GM23248 (cell line): ENCODE measurements around the gene RRAGC. TPM values are rescaled to one million over a fixed set of nuclear protein-coding genes. Genes with fewer than 3 reads are reported as not detected.

ENCODE experiments used
- DNase-seq: peaks from one replicate; pipeline ENCODE4 v3.0.0-alpha.2; 2015
- H2AFZ ChIP-seq: fragments of 200-600 bp; sonication (generic); 2 replicates; pipeline ENCODE4 v1.6.1; 2016; ENCODE audit warnings: antibody characterized with exemption
- H3F3A ChIP-seq: fragments of 200-600 bp; sonication (generic); 2 replicates; pipeline ENCODE4 v1.6.1; 2016; ENCODE audit warnings: mild to moderate bottlenecking, antibody characterized with exemption, mixed run types; ENCODE audit not compliant: insufficient read depth
- H3K27ac ChIP-seq: fragments of 200-600 bp; sonication (generic); 2 replicates; pipeline ENCODE4 v1.5.1; 2016; ENCODE audit warnings: mild to moderate bottlenecking
- H3K27me3 ChIP-seq: fragments of 200-600 bp; sonication (generic); replicated peaks from 2 replicates; pipeline ENCODE4 v1.6.1; 2016; ENCODE audit warnings: mild to moderate bottlenecking; ENCODE audit not compliant: insufficient read depth
- H3K36me3 ChIP-seq: fragments of 200-600 bp; sonication (generic); 2 replicates; pipeline ENCODE4 v1.6.1; 2016; ENCODE audit warnings: low read depth, mild to moderate bottlenecking
- H3K4me1 ChIP-seq: fragments of 200-600 bp; sonication (generic); 2 replicates; pipeline ENCODE4 v1.6.1; 2016; ENCODE audit warnings: mild to moderate bottlenecking; ENCODE audit not compliant: insufficient read depth
- H3K4me2 ChIP-seq: fragments of 200-600 bp; sonication (generic); one replicate; pipeline ENCODE4 v1.6.1; 2016; ENCODE audit warnings: mild to moderate bottlenecking; ENCODE audit not compliant: unreplicated experiment
- H3K4me3 ChIP-seq: fragments of 200-600 bp; sonication (generic); 2 replicates; pipeline ENCODE4 v1.5.1; 2016; ENCODE audit warnings: mild to moderate bottlenecking
- H3K79me2 ChIP-seq: fragments of 200-600 bp; sonication (generic); 2 replicates; pipeline ENCODE4 v1.6.1; 2016; ENCODE audit warnings: mild to moderate bottlenecking; ENCODE audit not compliant: insufficient read depth
- H3K9ac ChIP-seq: fragments of 200-600 bp; sonication (generic); 2 replicates; pipeline ENCODE4 v1.6.1; 2016; ENCODE audit warnings: mild to moderate bottlenecking
- H3K9me2 ChIP-seq: fragments of 200-600 bp; sonication (generic); 2 replicates; pipeline ENCODE4 v1.6.1; 2016; ENCODE audit warnings: mixed run types, mild to moderate bottlenecking, moderate library complexity; ENCODE audit not compliant: insufficient read depth
- H3K9me3 ChIP-seq: fragments of 200-600 bp; sonication (generic); one replicate; pipeline ENCODE4 v1.6.1; 2017; ENCODE audit warnings: low read depth
- H4K20me1 ChIP-seq: fragments of 200-600 bp; sonication (generic); 2 replicates; pipeline ENCODE4 v1.6.0; 2016; ENCODE audit not compliant: insufficient read depth
- EZH2 ChIP-seq: fragments of 200-600 bp; sonication (generic); IDR thresholded peaks from 2 replicates; pipeline ENCODE4 v1.6.1; 2018; ENCODE audit warnings: antibody characterized with exemption, mild to moderate bottlenecking; ENCODE audit not compliant: insufficient read depth, poor library complexity, severe bottlenecking
- EZH2phosphoT487 ChIP-seq: fragments of 200-600 bp; sonication (generic); IDR thresholded peaks from 2 replicates; pipeline ENCODE4 v1.6.1; 2018; ENCODE audit warnings: antibody characterized with exemption, moderate library complexity, mild to moderate bottlenecking, low read depth; ENCODE audit not compliant: insufficient read depth
- WGBS, 2 experiments: methylation state at CpG; one replicate each; pipeline ENCODE4 v1.1.6; 2015 to 2017; ENCODE audit warnings: low lambda C conversion rate in 2 of 2, low coverage in 1 of 2; ENCODE audit errors: missing lambda C conversion rate in 2 of 2; 5-methylcytosine and 5-hydroxymethylcytosine counted together
- in situ Hi-C: fragments of 300-500 bp; cut with MboI; formaldehyde crosslinking; loops from 2 replicates; pipeline ENCODE4 v1.15.0; 2020
- polyA plus RNA-seq: library from polyadenylated mRNA; unstranded; fragments of >200 nt; fragmentation: Nextera tagmentation; extraction: Ambion mirVana; gene quantifications from 2 replicates; pipeline ENCODE4 v1.2.1, GENCODE V29; 2016
- total RNA-seq: library from RNA; depleted of rRNA; stranded (reverse); fragments of >200 nt; shearing (Covaris generic); gene quantifications from 2 replicates; pipeline ENCODE4 v1.2.3, GENCODE V29; 2014

RRAGC gene
- total and polyA plus RNA-seq, 2 experiments from 2014 or later: 17.9 to 19.1 TPM

DNA sequence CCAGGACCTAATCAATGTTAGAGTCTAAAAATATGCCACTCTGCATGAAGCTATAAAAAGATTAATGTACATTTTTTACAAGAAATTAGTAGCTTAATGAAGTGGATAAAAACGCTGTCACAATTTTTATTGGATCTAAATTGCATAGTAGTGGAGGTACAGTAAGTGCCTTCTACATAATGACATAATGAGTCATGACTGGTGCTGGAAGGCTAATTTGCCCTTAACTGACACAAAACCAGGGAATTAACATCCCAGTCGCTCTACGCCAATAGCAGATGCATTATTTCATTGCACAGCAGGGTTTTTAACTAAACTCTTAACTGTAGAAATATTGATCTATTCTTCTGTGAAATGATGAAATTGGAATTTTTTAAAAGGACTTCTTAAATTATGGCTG, 33.3 kb downstream of the RRAGC start:
- no peaks in the 10 kb centered on the region for H3K36me3 ChIP-seq
- peaks cover 50% of the 10 kb centered on the region for H3K27me3 ChIP-seq
- H3K4me1 ChIP-seq: no peaks in the 10 kb centered on the region
- in situ Hi-C loops: loop anchor here (10.0 kb wide), 1 partner anchor 801 kb away; no protein-coding TSS in a partner anchor
- no peak overlapping the region for H3K4me2 ChIP-seq
- no peak overlapping the region for H3K27ac ChIP-seq
- H3K9me2 ChIP-seq: no peaks in the 10 kb centered on the region
- H3K4me3 ChIP-seq: no peak overlapping the region
- H3K79me2 ChIP-seq: no peaks in the 10 kb centered on the region
- no peak for DNase-seq
- H2AFZ ChIP-seq: no peak overlapping the region
- no peaks in the 10 kb centered on the region for H3K9me3 ChIP-seq
- no peak overlapping the region for H3K9ac ChIP-seq
- no peaks in the 10 kb centered on the region for H4K20me1 ChIP-seq
- TF ChIP-seq EZH2phosphoT487 (no peak), EZH2 (no peak)
- 56 to 58% methylated on average over 3 of the region's 3 CpGs for WGBS, 2 experiments
- H3F3A ChIP-seq: no peaks in the 10 kb centered on the region

DNA sequence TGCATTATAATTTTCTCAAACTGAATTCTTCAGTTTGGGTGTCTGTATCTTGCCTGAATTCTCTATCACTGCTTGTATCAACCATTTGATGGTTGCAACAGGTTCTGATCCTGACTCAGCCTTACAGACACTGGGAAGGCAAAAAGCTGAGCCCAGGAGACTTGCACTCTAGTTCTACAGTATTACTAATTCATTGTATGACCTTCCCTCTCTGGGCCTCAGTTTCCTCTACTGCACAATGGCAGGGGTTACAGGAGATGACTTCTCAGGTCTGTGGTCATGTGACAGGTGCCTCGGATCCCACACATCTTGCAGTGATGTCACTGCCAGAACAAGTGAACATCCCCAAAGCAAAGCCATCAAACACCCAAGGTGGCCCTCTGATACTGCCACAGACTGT, 38.7 kb downstream of the RRAGC start:
- H3K9me3 ChIP-seq: no peaks in the 10 kb centered on the region
- no peak overlapping the region for H3K4me2 ChIP-seq
- TF ChIP-seq EZH2phosphoT487 (no peak), EZH2 (no peak)
- in situ Hi-C loops: loop anchor here (10.0 kb wide), 1 partner anchor 796 kb away; no protein-coding TSS in a partner anchor
- H3K9me2 ChIP-seq: no peaks in the 10 kb centered on the region
- no peak for DNase-seq
- peaks cover 67% of the 10 kb centered on the region for H3K27me3 ChIP-seq
- H3K4me1 ChIP-seq: no peaks in the 10 kb centered on the region
- no peak overlapping the region for H3K9ac ChIP-seq
- H3K79me2 ChIP-seq: no peaks in the 10 kb centered on the region
- no peaks in the 10 kb centered on the region for H4K20me1 ChIP-seq
- no peak overlapping the region for H3K27ac ChIP-seq
- H3K36me3 ChIP-seq: no peaks in the 10 kb centered on the region
- no peaks in the 10 kb centered on the region for H3F3A ChIP-seq
- 17 to 27% methylated on average over 1 of the region's 1 CpG for WGBS, 2 experiments
- H2AFZ ChIP-seq: no peak overlapping the region
- H3K4me3 ChIP-seq: no peak overlapping the region

DNA sequence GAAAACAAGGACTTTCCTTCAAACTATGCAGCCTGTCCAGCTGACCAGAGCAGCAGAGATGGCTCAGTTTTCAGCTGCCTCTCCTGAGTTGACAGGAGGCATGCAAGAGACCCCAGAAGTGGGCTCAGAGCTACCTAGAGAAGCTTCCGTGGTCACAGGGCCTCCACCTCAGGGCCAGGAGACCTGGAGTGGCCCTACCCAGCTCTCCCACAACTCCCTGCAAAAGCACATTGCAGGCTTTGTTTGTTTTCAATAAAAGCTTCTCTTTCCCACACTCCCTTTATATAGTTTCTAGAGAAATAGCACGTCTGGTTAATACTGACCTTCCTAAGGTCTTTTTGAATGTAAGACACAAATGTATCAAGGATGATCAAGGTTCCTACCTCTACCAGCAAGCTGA, 40.1 kb downstream of the RRAGC start:
- no peaks in the 10 kb centered on the region for H3K4me1 ChIP-seq
- no peak for TF ChIP-seq EZH2phosphoT487
- H3K27ac ChIP-seq: no peak overlapping the region
- H2AFZ ChIP-seq: no peak overlapping the region
- no peaks in the 10 kb centered on the region for H3K36me3 ChIP-seq
- H3K9me3 ChIP-seq: no peaks in the 10 kb centered on the region
- H3K4me2 ChIP-seq: no peak overlapping the region
- H3K9ac ChIP-seq: no peak overlapping the region
- no peak overlapping the region for H3K4me3 ChIP-seq
- DNase-seq: no peak
- peaks cover 78% of the 10 kb centered on the region for H3K27me3 ChIP-seq
- H3K79me2 ChIP-seq: no peaks in the 10 kb centered on the region
- H3K9me2 ChIP-seq: no peaks in the 10 kb centered on the region
- WGBS, 2 experiments: 59 to 64% methylated on average over 2 of the region's 2 CpGs
- in situ Hi-C loops: no loop called here
- no peaks in the 10 kb centered on the region for H3F3A ChIP-seq
- no peaks in the 10 kb centered on the region for H4K20me1 ChIP-seq

DNA sequence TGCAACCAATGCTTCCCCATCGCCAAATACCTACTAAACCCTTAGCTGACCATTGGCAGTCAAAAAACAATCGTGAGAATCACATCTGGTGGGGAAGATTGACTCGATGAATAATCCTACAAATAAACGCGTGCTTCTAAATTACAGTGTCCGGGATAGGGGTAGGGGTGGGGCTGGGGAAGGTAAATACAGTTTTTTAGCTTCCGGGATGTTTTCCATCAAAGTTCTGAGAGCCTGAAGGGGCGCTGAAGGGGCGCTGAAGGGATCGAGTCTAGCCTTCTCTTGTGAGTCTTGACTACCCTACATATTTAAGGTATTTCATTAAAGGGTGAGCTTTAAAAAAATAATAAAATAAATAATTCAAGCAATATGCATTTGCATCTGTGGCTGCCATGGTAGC, 40.5 kb downstream of the RRAGC start:
- TF ChIP-seq EZH2phosphoT487 (no peak), EZH2 (no peak)
- Histone ChIP-seq H3K9me3 (no peaks in the 10 kb centered on the region), H3K4me1 (no peaks in the 10 kb centered on the region), H3K9ac (no peak overlapping the region), H3K4me2 (no peak overlapping the region), H4K20me1 (no peaks in the 10 kb centered on the region), H3F3A (no peaks in the 10 kb centered on the region), H3K36me3 (no peaks in the 10 kb centered on the region), H2AFZ (no peak overlapping the region), H3K9me2 (no peaks in the 10 kb centered on the region), H3K27me3 (peaks cover 80% of the 10 kb centered on the region), H3K27ac (no peak overlapping the region), H3K79me2 (no peaks in the 10 kb centered on the region), H3K4me3 (no peak overlapping the region)
- 23 to 25% methylated on average over 10 of the region's 10 CpGs for WGBS, 2 experiments
- in situ Hi-C loops: no loop called here
- DNase-seq: no peak
